H9 (cell line): ENCODE results near the gene USP20. TPM values are rescaled to one million over a fixed set of nuclear protein-coding genes. Genes with fewer than 3 reads are reported as not detected.

Experiments used
- DNase-seq: peaks from one replicate; pipeline ENCODE4 v3.0.0-alpha.2; 2017
- H2AFZ ChIP-seq: one replicate; pipeline ENCODE4 v1.6.1; 2013; ENCODE audit warnings: mild to moderate bottlenecking, low read length, control low read depth, moderate library complexity
- H2AK5ac ChIP-seq: 2 replicates; pipeline ENCODE4 v1.6.1; 2013; ENCODE audit warnings: low read length, control low read depth, mixed read lengths; ENCODE audit not compliant: insufficient read length
- H2BK120ac ChIP-seq: one replicate; pipeline ENCODE4 v1.6.1; 2013; ENCODE audit warnings: low read depth, mild to moderate bottlenecking, low read length, control low read depth, inconsistent platforms; ENCODE audit not compliant: poor library complexity, severe bottlenecking
- H2BK12ac ChIP-seq: 2 replicates; pipeline ENCODE4 v1.6.1; 2013; ENCODE audit warnings: low read length, control low read depth, mixed read lengths, low read depth; ENCODE audit not compliant: insufficient read length
- H2BK15ac ChIP-seq: 2 replicates; pipeline ENCODE4 v1.6.1; 2013; ENCODE audit warnings: low read depth, low read length, control low read depth
- H2BK20ac ChIP-seq: one replicate; pipeline ENCODE4 v1.6.1; 2013; ENCODE audit warnings: low read depth, mild to moderate bottlenecking, low read length, control low read depth, inconsistent platforms; ENCODE audit not compliant: poor library complexity, severe bottlenecking
- H2BK5ac ChIP-seq: 2 replicates; pipeline ENCODE4 v1.6.1; 2013; ENCODE audit warnings: low read length, control low read depth, mixed read lengths; ENCODE audit not compliant: insufficient read length
- H3K14ac ChIP-seq: 2 replicates; pipeline ENCODE4 v1.6.1; 2013; ENCODE audit warnings: low read length, control low read depth; ENCODE audit not compliant: insufficient read depth
- H3K18ac ChIP-seq: 2 replicates; pipeline ENCODE4 v1.6.1; 2013; ENCODE audit warnings: low read depth, mild to moderate bottlenecking, mixed read lengths, low read length, control low read depth; ENCODE audit not compliant: insufficient read length
- H3K23ac ChIP-seq: 2 replicates; pipeline ENCODE4 v1.6.1; 2013; ENCODE audit warnings: low read length, control low read depth, mixed read lengths, low read depth; ENCODE audit not compliant: insufficient read length
- H3K23me2 ChIP-seq: 2 replicates; pipeline ENCODE4 v1.6.1; 2013; ENCODE audit warnings: low read depth, mild to moderate bottlenecking, mixed read lengths, low read length, control low read depth; ENCODE audit not compliant: insufficient read length, poor library complexity, severe bottlenecking
- H3K27ac ChIP-seq: 2 replicates; pipeline ENCODE4 v1.5.1; 2013; ENCODE audit warnings: low read length, control low read depth, mixed read lengths, low read depth; ENCODE audit not compliant: insufficient read length
- H3K27me3 ChIP-seq: 2 replicates; pipeline ENCODE4 v1.6.1; 2013; ENCODE audit warnings: low read length, control low read depth, inconsistent platforms; ENCODE audit not compliant: insufficient read depth
- H3K4ac ChIP-seq: 2 replicates; pipeline ENCODE4 v1.6.1; 2013; ENCODE audit warnings: low read depth, mild to moderate bottlenecking, control low read depth, inconsistent platforms, low read length, moderate library complexity
- H3K4me1 ChIP-seq: 2 replicates; pipeline ENCODE4 v1.6.1; 2013; ENCODE audit warnings: low read length, control low read depth, inconsistent platforms; ENCODE audit not compliant: insufficient read depth
- H3K4me2 ChIP-seq: 2 replicates; pipeline ENCODE4 v1.6.1; 2013; ENCODE audit warnings: low read length, control low read depth, mixed read lengths; ENCODE audit not compliant: insufficient read length, insufficient read depth
- H3K56ac ChIP-seq: 2 replicates; pipeline ENCODE4 v1.6.1; 2013; ENCODE audit warnings: low read depth, mild to moderate bottlenecking, mixed read lengths, low read length, control low read depth; ENCODE audit not compliant: insufficient read length
- H3K79me1 ChIP-seq: 2 replicates; pipeline ENCODE4 v1.6.1; 2013; ENCODE audit warnings: low read depth, mild to moderate bottlenecking, moderate library complexity, low read length, control low read depth, inconsistent platforms; ENCODE audit not compliant: insufficient read depth, poor library complexity, severe bottlenecking
- H3K79me2 ChIP-seq: 2 replicates; pipeline ENCODE4 v1.6.1; 2013; ENCODE audit warnings: low read length, control low read depth, inconsistent platforms; ENCODE audit not compliant: insufficient read depth
- H3K9ac ChIP-seq: 2 replicates; pipeline ENCODE4 v1.6.1; 2013; ENCODE audit warnings: low read length, control low read depth, mixed read lengths; ENCODE audit not compliant: insufficient read length; ENCODE audit errors: extremely low read depth
- H3K9me3 ChIP-seq: one replicate; pipeline ENCODE4 v1.6.1; 2013; ENCODE audit warnings: low read depth, low read length, inconsistent platforms; ENCODE audit not compliant: control insufficient read depth
- H3T11ph ChIP-seq: one replicate; pipeline ENCODE4 v1.6.1; 2013; ENCODE audit warnings: mild to moderate bottlenecking, low read length, control low read depth, inconsistent platforms
- H4K20me1 ChIP-seq: one replicate; pipeline ENCODE4 v1.6.1; 2013; ENCODE audit not compliant: control insufficient read depth, insufficient read length, insufficient read depth
- H4K5ac ChIP-seq: 2 replicates; pipeline ENCODE4 v1.6.1; 2013; ENCODE audit warnings: low read depth, mild to moderate bottlenecking, mixed read lengths, low read length, control low read depth; ENCODE audit not compliant: insufficient read length
- H4K8ac ChIP-seq: replicated peaks from 2 replicates; pipeline ENCODE4 v1.6.1; 2013; ENCODE audit warnings: low read length, control low read depth, mixed read lengths, low read depth; ENCODE audit not compliant: insufficient read length
- H4K91ac ChIP-seq: 2 replicates; pipeline ENCODE4 v1.6.1; 2013; ENCODE audit warnings: low read depth, mild to moderate bottlenecking, moderate library complexity, mixed read lengths, low read length, control low read depth; ENCODE audit not compliant: insufficient read length
- H3K27ac Mint-ChIP-seq, 3 experiments: 2 replicates in 2 of 3; 3 replicates in 1 of 3; pipeline ENCODE4 v1.8.0; 2020 to 2021; ENCODE audit warnings: mixed read lengths in 3 of 3, mild to moderate bottlenecking in 1 of 3, moderate library complexity in 1 of 3
- H3K27me3 Mint-ChIP-seq: 2 replicates; pipeline ENCODE4 v1.8.0; 2021; ENCODE audit warnings: low read depth, mild to moderate bottlenecking, moderate library complexity, mixed read lengths
- H3K36me3 Mint-ChIP-seq, 3 experiments: 2 replicates in 2 of 3; 3 replicates in 1 of 3; pipeline ENCODE4 v1.8.0; 2020 to 2021; ENCODE audit warnings: low read depth in 3 of 3, mixed read lengths in 3 of 3; ENCODE audit not compliant: insufficient read depth in 1 of 3
- H3K4me1 Mint-ChIP-seq, 2 experiments: 2 replicates each; pipeline ENCODE4 v1.8.0; 2020; ENCODE audit warnings: mixed read lengths in 2 of 2
- H3K4me3 Mint-ChIP-seq, 2 experiments: 2 replicates in 1 of 2; 3 replicates in 1 of 2; pipeline ENCODE4 v1.8.0; 2020 to 2021; ENCODE audit warnings: mild to moderate bottlenecking in 2 of 2, mixed read lengths in 2 of 2, moderate library complexity in 1 of 2
- H3K9me3 Mint-ChIP-seq, 2 experiments: 2 replicates in 1 of 2; 3 replicates in 1 of 2; pipeline ENCODE4 v1.8.0; 2020; ENCODE audit warnings: mild to moderate bottlenecking in 2 of 2, mixed read lengths in 2 of 2, moderate library complexity in 1 of 2
- WGBS: extraction: QIAGEN DNeasy Blood & Tissue Kit; methylation state at CpG from one replicate; pipeline ENCODE4 v1.1.7; 2013; ENCODE audit warnings: missing lambda C conversion rate, low lambda C conversion rate, mixed read lengths; ENCODE audit not compliant: insufficient read length; ENCODE audit errors: extremely low coverage; 5-methylcytosine and 5-hydroxymethylcytosine counted together
- total RNA-seq: library from RNA; stranded (reverse); gene quantifications from 2 replicates; pipeline ENCODE4 v1.2.1, GENCODE V29; 2021
- TF ChIP-seq, protein P1 (sequence below): fragments of 200-600 bp; sonication (generic); conservative IDR thresholded peaks from 3 replicates; pipeline ENCODE4 v1.8.0; 2021; ENCODE audit warnings: antibody characterized with exemption, mild to moderate bottlenecking

The USP20 gene
- total RNA-seq, 1 experiment from 2014 or later = 20.9 TPM

DNA sequence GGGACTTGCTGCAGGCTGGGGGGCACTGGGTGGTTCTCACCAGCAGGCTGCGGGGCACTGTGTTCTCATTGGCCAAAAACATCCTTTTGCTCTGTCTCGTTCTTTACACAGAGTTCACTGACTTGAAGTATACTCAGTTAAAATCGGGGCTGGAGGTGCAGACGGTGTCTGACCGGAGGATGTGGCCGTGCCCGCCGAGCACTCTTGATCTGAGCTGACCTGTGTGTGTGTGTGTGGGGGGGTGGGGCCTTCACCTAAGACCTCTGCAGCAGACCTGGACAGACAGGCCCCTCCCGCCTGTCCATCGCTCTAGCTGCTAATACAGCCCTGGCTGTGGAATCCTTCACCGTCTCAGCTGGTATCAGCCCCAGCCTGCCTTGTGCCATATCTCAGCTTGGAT is 25.1 kb upstream of the USP20 start:
- H4K8ac ChIP-seq = no peak overlapping the region
- no peaks in the 10 kb centered on the region for H3K4me1 Mint-ChIP-seq
- no peak overlapping the region for H2BK20ac ChIP-seq
- no peak overlapping the region for H2BK120ac ChIP-seq
- H3K36me3 Mint-ChIP-seq = peaks cover 22 to 84% (median 67%) of the 10 kb centered on the region in 3 experiments
- no peak overlapping the region for H2BK15ac ChIP-seq
- no peak overlapping the region for H3K27ac ChIP-seq
- H3K23ac ChIP-seq = no peak overlapping the region
- H4K20me1 ChIP-seq = no peaks in the 10 kb centered on the region
- H4K5ac ChIP-seq = no peak overlapping the region
- no peak overlapping the region for H2BK5ac ChIP-seq
- no peak overlapping the region for H2BK12ac ChIP-seq
- H3K4ac ChIP-seq = no peak overlapping the region
- H2AFZ ChIP-seq = no peak overlapping the region
- H2AK5ac ChIP-seq = no peak overlapping the region
- H3K9me3 Mint-ChIP-seq = no peaks in the 10 kb centered on the region
- no peak overlapping the region for H3K4me3 Mint-ChIP-seq
- no peak overlapping the region for H3K9ac ChIP-seq
- H3K4me1 ChIP-seq = no peaks in the 10 kb centered on the region
- TF ChIP-seq, protein P1, sequence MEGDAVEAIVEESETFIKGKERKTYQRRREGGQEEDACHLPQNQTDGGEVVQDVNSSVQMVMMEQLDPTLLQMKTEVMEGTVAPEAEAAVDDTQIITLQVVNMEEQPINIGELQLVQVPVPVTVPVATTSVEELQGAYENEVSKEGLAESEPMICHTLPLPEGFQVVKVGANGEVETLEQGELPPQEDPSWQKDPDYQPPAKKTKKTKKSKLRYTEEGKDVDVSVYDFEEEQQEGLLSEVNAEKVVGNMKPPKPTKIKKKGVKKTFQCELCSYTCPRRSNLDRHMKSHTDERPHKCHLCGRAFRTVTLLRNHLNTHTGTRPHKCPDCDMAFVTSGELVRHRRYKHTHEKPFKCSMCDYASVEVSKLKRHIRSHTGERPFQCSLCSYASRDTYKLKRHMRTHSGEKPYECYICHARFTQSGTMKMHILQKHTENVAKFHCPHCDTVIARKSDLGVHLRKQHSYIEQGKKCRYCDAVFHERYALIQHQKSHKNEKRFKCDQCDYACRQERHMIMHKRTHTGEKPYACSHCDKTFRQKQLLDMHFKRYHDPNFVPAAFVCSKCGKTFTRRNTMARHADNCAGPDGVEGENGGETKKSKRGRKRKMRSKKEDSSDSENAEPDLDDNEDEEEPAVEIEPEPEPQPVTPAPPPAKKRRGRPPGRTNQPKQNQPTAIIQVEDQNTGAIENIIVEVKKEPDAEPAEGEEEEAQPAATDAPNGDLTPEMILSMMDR = no peak
- no peak overlapping the region for H3K18ac ChIP-seq
- H3K56ac ChIP-seq = no peak overlapping the region
- no peak overlapping the region for H3T11ph ChIP-seq
- H3K79me1 ChIP-seq = no peaks in the 10 kb centered on the region
- no peak overlapping the region for H3K27ac Mint-ChIP-seq
- no peaks in the 10 kb centered on the region for H3K9me3 ChIP-seq
- H3K4me2 ChIP-seq = no peak overlapping the region
- no peaks in the 10 kb centered on the region for H3K27me3 ChIP-seq
- H3K79me2 ChIP-seq = no peaks in the 10 kb centered on the region
- no peaks in the 10 kb centered on the region for H3K23me2 ChIP-seq
- no peak overlapping the region for H3K14ac ChIP-seq
- no peaks in the 10 kb centered on the region; the same call in 1 of the 2 replicates for H3K27me3 Mint-ChIP-seq
- no CpG with 5 or more reads among the region's 11 CpGs for WGBS
- no peak overlapping the region for H4K91ac ChIP-seq
- no peak for DNase-seq
